ENCODE data around the gene PGD. TPM values are rescaled to one million over a fixed set of nuclear protein-coding genes. Genes with fewer than 3 reads are reported as not detected.

Gene PGD
- total RNA-seq, 2 experiments from 2014 or later = 80.8 to 84.3 TPM

DNA sequence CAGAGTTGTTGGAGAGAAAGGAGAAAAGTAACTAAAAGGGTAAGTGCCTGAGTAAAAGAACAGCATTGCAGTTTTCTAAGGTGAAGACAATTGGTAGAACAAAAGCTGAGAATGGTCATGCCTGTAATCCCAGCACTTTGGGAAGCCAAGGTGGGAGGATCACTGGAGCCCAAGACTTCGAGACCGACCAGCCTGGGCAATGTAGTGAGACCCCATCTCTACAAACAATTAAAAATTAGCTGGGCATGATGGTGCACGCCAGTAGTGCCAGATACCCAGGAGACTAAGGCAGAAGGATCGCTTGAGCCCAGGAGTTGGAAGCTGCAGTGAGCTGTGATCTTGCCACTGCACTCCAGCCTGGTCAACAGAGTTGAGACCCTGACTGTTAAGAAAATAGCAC lies 15.2 kb upstream of the PGD start:
- Mint-ChIP-seq H3K4me3 (no peak overlapping the region), H3K9me3 (no peaks in the 10 kb centered on the region), H3K27ac (no peak overlapping the region), H3K4me1 (no peaks in the 10 kb centered on the region), H3K27me3 (no peaks in the 10 kb centered on the region), H3K36me3 (ENCODE audit: low read depth) (no peaks in the 10 kb centered on the region)
- ChIA-PET CTCF (no interaction called here), POLR2A (no interaction called here)
- DNase-seq = no peak

DNA sequence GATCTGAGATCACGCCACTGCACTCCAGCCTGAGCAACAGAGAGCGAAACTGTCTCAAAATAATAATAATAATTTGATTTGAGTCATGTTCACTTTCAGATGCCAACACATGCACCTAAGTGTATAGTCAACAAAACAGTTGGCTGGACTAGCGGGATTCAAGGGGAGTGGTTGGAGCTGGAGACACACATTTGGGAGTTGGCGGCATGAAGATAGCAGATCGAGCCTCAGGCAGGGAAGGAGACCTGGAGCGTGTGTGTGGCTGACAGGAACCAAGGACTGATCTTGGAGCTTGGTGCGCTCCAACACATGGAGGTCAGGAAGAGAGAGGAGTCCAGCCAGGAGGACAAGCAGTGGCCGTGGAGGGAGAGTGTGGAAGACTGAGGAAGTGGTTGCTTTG lies 14.6 kb upstream of the PGD start:
- Mint-ChIP-seq H3K9me3 (no peaks in the 10 kb centered on the region), H3K36me3 (ENCODE audit: low read depth) (no peaks in the 10 kb centered on the region)
- CTCF ChIA-PET = no interaction called here

DNA sequence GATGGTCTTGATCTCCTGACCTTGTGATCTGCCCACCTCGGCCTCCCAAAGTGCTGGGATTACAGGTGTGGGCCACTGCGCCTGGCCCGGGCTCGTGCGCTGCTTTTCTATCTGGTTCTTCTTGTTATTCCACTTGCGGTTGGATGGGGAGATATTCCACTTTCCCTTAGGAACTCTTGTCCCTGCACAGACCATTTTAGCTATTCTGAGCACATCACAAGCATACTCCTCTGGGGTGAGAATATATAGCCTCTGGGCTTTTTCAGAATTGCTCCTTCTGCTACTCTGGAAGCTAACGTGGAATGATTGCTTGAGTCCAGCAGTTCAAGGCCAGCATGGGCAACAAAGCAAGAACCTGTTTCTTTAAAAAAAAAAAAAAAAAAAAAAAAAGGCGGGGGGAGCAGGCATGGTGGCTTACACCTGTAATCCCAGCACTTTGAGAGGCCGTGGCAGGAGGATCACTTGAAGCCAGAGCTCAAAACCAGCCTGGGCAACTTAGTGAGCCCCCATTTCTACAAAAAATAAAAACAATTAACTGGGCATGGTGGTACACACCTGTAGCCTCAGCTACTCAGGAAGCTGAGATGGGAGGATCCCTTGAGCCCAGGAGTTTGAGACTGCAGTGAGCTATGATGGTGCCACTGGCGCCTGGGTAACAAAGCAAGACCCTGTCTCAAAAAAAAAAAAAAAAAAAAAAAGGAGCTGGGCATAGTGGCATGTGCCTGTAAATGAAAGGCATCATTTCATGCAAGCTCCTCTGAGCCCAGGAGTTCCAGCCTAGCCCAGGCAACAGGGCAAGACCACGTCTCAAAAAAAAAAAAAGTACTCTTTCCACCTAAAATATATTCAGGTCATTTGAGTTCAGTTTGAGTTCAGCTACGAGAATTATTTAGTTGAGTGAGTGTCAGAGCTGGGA lies 11.8 kb upstream of the PGD start:
- DNase-seq = no peak
- ChIA-PET POLR2A (interaction anchor here (2.0 kb wide), 1 partner anchor 12 kb away, joined by 17 read pairs; the partner anchor contains the start of gene PGD), CTCF (interaction anchor here (0.6 to 3.5 kb wide), 3 partner anchors 10 to 69 kb away, joined by 8 to 10 read pairs (median 8); partner anchors contain the start of gene CENPS)
- Mint-ChIP-seq H3K4me3 (no peak overlapping the region), H3K4me1 (no peaks in the 10 kb centered on the region), H3K9me3 (no peaks in the 10 kb centered on the region), H3K27me3 (no peaks in the 10 kb centered on the region), H3K36me3 (ENCODE audit: low read depth) (no peaks in the 10 kb centered on the region), H3K27ac (no peak overlapping the region)

More for the DNA sequence above, 14.6 kb upstream of the PGD start:
- no peaks in the 10 kb centered on the region for H3K4me1 Mint-ChIP-seq
- H3K27ac Mint-ChIP-seq = no peak overlapping the region
- H3K27me3 Mint-ChIP-seq = no peaks in the 10 kb centered on the region
- no peak overlapping the region for H3K4me3 Mint-ChIP-seq
- no peak for DNase-seq
- POLR2A ChIA-PET = no interaction called here

DNA sequence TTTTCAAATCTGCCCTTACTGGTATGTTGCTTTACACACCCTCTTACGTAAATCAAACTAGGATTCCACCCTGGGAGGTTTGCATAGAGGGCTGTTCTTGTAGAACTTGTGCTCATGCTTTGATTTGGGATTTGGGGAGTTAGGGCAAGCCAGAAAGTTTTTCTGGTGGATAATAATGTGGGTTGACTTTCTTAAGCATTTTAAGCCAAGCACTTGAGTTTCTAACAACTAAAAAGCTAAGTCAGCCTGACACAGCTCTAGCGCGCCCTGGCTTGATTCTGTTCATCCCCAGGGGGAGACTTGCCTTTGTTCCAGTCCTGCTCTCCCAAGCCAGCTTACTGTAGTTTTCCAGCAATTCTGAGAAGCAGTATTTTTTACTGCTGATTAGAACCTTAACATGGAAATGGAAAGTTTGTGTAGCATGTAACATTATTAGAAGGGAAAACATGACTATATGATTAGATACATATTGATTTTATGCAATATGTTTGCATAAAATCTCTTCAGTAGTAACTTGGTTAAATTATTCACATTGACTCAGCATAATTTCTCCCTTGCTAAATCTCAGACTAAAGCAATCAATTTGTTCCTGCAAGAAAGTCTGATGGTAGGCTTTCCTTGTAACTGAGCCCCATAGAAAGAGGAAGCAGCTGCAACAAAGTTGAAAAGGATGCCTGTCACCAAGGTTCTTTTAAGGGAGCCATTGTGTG lies 11.0 kb upstream of the PGD start:
- H3K27me3 Mint-ChIP-seq = no peaks in the 10 kb centered on the region
- no peaks in the 10 kb centered on the region for H3K36me3 Mint-ChIP-seq (ENCODE audit: low read depth)
- H3K9me3 Mint-ChIP-seq = no peaks in the 10 kb centered on the region
- no peak overlapping the region for H3K27ac Mint-ChIP-seq
- H3K4me3 Mint-ChIP-seq = no peak overlapping the region
- CTCF ChIA-PET = interaction anchor here (0.6 to 3.5 kb wide), 4 partner anchors 10 to 69 kb away, joined by 6 to 10 read pairs (median 8); partner anchors contain the start of gene CENPS
- POLR2A ChIA-PET = interaction anchor here (0.7 to 2.0 kb wide), 2 partner anchors 12 to 42 kb away, joined by 3 to 17 read pairs; partner anchors contain the start of genes CENPS and PGD
- no peaks in the 10 kb centered on the region for H3K4me1 Mint-ChIP-seq
- DNase-seq = no peak

DNA sequence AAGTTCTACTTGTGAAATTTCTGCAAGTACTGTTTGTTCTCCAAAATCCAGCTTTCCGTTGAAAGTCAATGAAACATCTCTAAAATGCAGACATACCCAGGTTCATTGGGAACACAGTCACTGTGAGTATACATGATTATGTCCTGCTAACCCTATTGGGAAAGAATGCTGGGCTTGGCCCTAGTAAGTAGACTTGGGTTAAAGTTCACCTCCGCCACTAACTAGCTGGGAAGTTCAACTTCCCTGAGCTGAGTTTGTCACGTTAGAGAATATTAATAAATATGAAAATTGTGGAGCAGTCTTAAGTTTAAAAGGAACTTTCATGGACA lies 10.5 kb upstream of the PGD start:
- H3K9me3 Mint-ChIP-seq = no peaks in the 10 kb centered on the region
- ChIA-PET POLR2A (interaction anchor here (0.7 to 2.0 kb wide), 2 partner anchors 11 to 42 kb away, joined by 3 to 17 read pairs; partner anchors contain the start of genes CENPS and PGD), CTCF (interaction anchor here (1.1 to 3.5 kb wide), 2 partner anchors 11 to 42 kb away, joined by 6 to 10 read pairs; partner anchors contain the start of gene CENPS)
- no peaks in the 10 kb centered on the region for H3K4me1 Mint-ChIP-seq
- H3K27ac Mint-ChIP-seq = no peak overlapping the region
- H3K36me3 Mint-ChIP-seq (ENCODE audit: low read depth) = no peaks in the 10 kb centered on the region
- no peak overlapping the region for H3K4me3 Mint-ChIP-seq
- no peaks in the 10 kb centered on the region for H3K27me3 Mint-ChIP-seq
- DNase-seq = no peak

DNA sequence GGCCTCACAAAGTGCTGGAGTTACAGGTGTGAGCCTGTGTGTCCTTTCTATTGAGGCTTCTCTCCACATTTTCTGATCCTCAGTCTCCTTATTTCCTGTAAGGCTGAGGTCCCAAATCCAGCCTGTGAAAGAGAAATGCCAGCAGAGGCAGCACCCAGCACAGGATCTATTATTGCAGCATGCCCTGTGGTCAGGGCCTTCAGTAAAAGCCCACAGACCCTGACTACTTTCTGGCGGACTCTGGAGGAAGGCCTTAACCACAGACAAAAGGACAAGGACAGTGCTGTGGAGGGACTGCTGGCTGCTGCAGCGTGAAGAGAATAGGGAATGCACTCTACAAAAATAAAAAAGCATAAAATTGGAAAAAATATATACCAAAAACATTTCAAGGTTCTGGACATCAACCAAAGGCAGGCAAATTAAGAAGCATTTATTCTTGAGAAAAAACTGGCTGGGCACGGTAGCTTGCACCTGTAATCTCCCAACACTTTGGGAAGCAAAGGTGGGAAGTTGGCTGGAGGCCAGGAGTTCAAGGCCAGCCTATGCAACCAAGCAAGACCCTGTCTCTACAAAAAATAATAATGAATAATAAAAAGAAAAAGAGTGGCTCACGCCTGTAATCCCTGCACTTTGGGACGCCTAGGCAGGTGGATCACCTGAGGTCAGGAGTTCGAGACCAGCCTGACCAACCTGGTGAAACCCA lies 9.4 kb upstream of the PGD start:
- Mint-ChIP-seq H3K4me3 (no peak overlapping the region), H3K27ac (no peak overlapping the region), H3K9me3 (peaks cover 5% of the 10 kb centered on the region), H3K27me3 (no peaks in the 10 kb centered on the region), H3K4me1 (no peaks in the 10 kb centered on the region), H3K36me3 (ENCODE audit: low read depth) (no peaks in the 10 kb centered on the region)
- CTCF ChIA-PET = interaction anchor here (3.5 kb wide), 1 partner anchor 41 kb away, joined by 10 read pairs; the partner anchor contains the start of gene CENPS
- no peak for DNase-seq
- POLR2A ChIA-PET = interaction anchor here (2.0 kb wide), 1 partner anchor 10 kb away, joined by 17 read pairs; the partner anchor contains the start of gene PGD

DNA sequence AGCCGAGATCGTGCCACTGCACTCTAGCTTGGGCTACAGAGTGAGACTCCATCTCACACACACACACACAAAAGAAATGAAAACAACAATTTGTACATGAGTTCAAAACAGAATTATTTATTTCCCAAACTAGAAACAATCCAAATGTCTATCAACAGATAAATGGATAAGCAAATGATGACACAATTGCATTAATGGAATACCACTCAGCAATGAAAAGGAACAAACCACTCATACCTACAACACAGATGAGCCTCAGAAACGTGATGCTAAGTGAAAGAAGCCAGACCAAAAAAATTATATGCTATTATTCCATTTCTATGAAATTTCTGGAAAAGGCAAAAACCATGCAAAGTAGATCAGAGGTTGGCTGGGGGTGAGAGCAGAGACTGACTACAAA lies 2.0 kb upstream of the PGD start:
- no peaks in the 10 kb centered on the region for H3K27me3 Mint-ChIP-seq
- H3K36me3 Mint-ChIP-seq (ENCODE audit: low read depth) = peaks cover 10% of the 10 kb centered on the region
- peaks cover 5% of the 10 kb centered on the region for H3K9me3 Mint-ChIP-seq
- no peak for DNase-seq
- peak overlapping the region; percentile 47 for H3K4me3 Mint-ChIP-seq
- H3K4me1 Mint-ChIP-seq = peaks cover 31% of the 10 kb centered on the region
- H3K27ac Mint-ChIP-seq = no peak overlapping the region
- CTCF ChIA-PET = no interaction called here
- POLR2A ChIA-PET = no interaction called here

DNA sequence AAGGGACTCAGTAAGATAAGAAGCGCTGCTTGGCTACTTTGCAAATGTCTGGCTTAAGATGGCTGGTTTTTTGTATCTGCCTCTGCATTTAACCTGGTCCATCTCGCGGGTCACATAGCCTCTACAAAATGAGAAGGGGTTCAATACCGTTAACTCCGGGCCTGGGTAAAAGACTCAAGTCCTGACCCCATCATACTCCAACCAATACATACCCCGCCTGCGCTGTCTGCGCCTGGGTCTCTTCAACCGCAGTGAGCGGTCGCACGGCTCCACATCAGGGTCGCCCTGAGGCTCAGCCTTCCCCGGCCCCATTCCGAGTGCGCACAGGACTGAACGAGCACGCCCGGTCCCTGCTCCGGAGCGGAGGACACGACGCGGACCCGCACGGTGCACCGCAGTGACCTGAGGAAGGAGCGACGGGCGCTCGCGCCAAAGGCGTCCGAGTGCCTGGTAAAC lies 558 bp upstream of the PGD start:
- Mint-ChIP-seq H3K4me1 (peaks cover 39% of the 10 kb centered on the region), H3K27me3 (no peaks in the 10 kb centered on the region), H3K9me3 (peaks cover 5% of the 10 kb centered on the region), H3K27ac (peak overlapping the region; percentile 67), H3K36me3 (ENCODE audit: low read depth) (peaks cover 20% of the 10 kb centered on the region), H3K4me3 (peak overlapping the region; percentile 89)
- POLR2A ChIA-PET = interaction anchor here (1.1 to 3.7 kb wide), 11 partner anchors 10 to 614 kb away, joined by 3 to 17 read pairs (median 6); partner anchors contain the start of genes CENPS and TARDBP
- no peak for DNase-seq
- CTCF ChIA-PET = interaction anchor here (0.7 to 3.3 kb wide), 4 partner anchors 17 to 189 kb away, joined by 3 to 21 read pairs (median 6); partner anchors contain the start of genes CENPS and KIF1B

DNA sequence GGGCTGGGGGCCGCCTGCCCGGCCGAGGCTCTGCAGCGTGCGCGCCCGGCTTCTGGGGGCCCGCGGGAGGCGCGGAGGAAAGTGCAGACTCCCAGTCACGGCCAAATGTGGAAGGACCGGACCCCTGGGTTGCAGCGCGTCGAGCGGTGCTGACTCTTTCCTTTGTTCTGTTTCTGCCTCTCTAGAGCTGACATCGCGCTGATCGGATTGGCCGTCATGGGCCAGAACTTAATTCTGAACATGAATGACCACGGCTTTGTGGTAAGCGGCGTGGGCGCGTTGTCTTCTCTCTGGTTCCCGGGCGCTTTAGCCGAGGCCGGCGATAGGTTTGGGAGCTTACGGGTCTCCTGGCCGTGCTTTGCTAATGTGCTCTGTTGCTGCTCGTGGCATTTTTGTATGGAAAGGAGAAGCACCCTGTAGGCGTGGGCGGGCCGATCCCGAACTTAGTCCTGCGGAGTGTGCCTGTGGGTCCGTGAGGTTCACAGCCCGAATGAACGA lies 629 bp downstream of the PGD start:
- peak overlapping the region; percentile 33 for H3K27ac Mint-ChIP-seq
- peaks cover 31% of the 10 kb centered on the region for H3K36me3 Mint-ChIP-seq (ENCODE audit: low read depth)
- peaks cover 44% of the 10 kb centered on the region for H3K4me1 Mint-ChIP-seq
- H3K9me3 Mint-ChIP-seq = no peaks in the 10 kb centered on the region
- ChIA-PET POLR2A (interaction anchor here (1.1 to 3.7 kb wide), 9 partner anchors 8 to 613 kb away, joined by 3 to 17 read pairs (median 7); partner anchors contain the start of genes CENPS and TARDBP), CTCF (interaction anchor here (1.2 to 3.3 kb wide), 4 partner anchors 11 to 190 kb away, joined by 3 to 21 read pairs (median 8); partner anchors contain the start of genes CENPS and KIF1B)
- no peaks in the 10 kb centered on the region for H3K27me3 Mint-ChIP-seq
- H3K4me3 Mint-ChIP-seq = peak overlapping the region; percentile 83
- DNase-seq = no peak

DNA sequence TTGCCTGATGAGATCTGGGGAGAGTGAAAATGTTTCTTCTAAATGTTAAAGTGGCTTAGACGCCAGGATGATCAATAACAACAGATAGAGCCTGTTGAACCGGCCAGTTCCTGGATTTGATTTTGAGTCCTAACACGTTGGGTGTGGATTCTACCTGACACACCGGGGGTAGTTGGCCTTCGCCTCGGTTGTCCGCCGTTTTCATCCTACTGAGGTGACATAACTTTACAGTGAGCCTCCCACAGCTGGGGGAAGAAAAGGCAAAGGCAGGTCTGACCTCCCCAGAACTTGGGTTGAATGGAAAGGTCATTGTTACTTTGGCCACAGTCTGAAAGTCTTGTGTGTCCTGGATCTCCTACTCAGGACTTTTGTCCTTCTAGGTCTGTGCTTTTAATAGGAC lies 1.1 kb downstream of the PGD start:
- no peak for DNase-seq
- Mint-ChIP-seq H3K4me3 (peak overlapping the region; percentile 83), H3K27me3 (no peaks in the 10 kb centered on the region), H3K27ac (peak overlapping the region; percentile 33), H3K36me3 (ENCODE audit: low read depth) (peaks cover 35% of the 10 kb centered on the region), H3K4me1 (peaks cover 44% of the 10 kb centered on the region), H3K9me3 (no peaks in the 10 kb centered on the region)
- CTCF ChIA-PET = interaction anchor here (1.0 to 3.3 kb wide), 6 partner anchors 12 to 450 kb away, joined by 3 to 21 read pairs (median 5); partner anchors contain the start of genes CENPS and KIF1B
- POLR2A ChIA-PET = interaction anchor here (2.0 to 3.7 kb wide), 6 partner anchors 9 to 613 kb away, joined by 6 to 17 read pairs (median 10); partner anchors contain the start of genes CENPS and TARDBP

DNA sequence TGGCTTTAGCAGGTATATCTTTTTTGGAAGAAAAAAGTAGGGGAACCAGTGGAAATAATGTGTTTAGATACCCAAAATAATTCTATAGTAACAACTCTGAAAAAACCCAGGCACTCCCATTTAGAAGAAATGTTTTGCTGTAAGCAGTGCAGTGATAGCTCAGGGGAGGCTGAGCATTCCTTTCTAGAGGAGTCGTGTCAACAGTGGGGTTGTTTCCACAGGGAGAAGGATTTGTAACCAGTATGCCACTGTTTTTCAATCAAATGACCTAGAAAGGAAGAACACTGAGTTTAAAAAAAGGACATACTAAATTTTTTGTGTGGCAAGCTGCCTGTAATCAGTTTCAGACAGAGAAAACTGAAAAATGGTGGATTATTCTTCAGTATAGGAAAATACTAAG lies 2.4 kb downstream of the PGD start:
- Mint-ChIP-seq H3K27me3 (no peaks in the 10 kb centered on the region), H3K27ac (no peak overlapping the region), H3K9me3 (no peaks in the 10 kb centered on the region), H3K4me1 (peaks cover 44% of the 10 kb centered on the region), H3K4me3 (no peak overlapping the region), H3K36me3 (ENCODE audit: low read depth) (peaks cover 36% of the 10 kb centered on the region)
- POLR2A ChIA-PET = interaction anchor here (1.0 to 3.7 kb wide), 2 partner anchors 13 to 14 kb away, joined by 3 to 17 read pairs; no protein-coding TSS in a partner anchor
- no peak for DNase-seq
- CTCF ChIA-PET = interaction anchor here (1.1 to 3.3 kb wide), 4 partner anchors 23 to 451 kb away, joined by 4 to 21 read pairs (median 4); partner anchors contain the start of genes CENPS and KIF1B

Measured in activated CD4-positive, alpha-beta memory T cell treated with anti-CD3 and anti-CD28 coated beads, Interleukin-2, amount 10 ng/mL, durations not matched to agents 7 days and 5 days (primary cell).